Stimulated activated CD8-positive, alpha-beta memory T cell treated with anti-CD3 and anti-CD28 coated beads, Interleukin-12 subunit alpha, Interleukin-12 subunit beta, amount 100 ng/mL, for 24 hours (primary cell): ENCODE data around the gene ZSCAN16.

Source experiments
- DNase-seq: peaks from one replicate; pipeline ENCODE4 v3.0.0-alpha.2; 2020; ENCODE audit errors: extremely low read depth

Gene ZSCAN16

DNA sequence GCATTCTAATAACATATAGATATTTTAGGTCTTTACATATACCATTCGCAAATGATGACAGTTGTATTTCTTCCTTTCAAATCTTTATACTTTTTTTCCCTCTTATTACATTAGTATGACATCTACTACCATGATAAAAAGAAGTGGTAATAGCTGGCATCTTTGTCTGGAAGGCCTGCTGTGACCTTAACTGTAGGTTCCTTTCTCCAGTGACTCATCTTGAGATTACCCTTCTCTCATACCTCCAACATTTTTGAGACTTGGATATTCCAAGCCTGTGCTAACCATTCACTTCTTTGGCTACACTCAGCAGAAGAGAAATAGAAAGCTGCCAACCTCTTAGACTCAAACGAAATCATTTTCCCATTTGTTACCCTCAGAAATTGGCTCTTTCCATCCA lies 47.6 kb downstream of the ZSCAN16 start:
- no peak for DNase-seq

DNA sequence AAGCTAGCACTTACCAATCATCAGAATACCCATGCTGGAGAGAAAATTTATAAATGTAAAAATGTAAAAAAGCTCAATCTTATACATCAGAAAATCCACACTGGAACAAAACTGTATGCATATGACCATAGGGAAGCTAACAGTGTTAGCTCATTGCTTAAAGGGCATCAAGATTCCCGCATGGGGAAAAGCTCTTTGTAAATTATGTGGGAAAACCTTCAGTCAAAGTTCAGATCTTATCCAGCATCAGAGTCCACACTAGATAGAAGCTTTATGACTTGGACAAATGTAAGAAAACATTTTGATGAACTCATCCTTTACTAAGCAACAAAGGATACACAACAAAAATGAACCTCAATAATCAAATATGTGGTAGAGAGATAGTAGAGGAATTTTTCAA lies 52.0 kb downstream of the ZSCAN16 start:
- no peak for DNase-seq
